HepG2 (cell line): Measurements from ENCODE around the gene HDAC4. TPM values are rescaled to one million over a fixed set of nuclear protein-coding genes. Genes with fewer than 3 reads are reported as not detected.

Experiments
- ATAC-seq: fragments of 200-7000 bp; cut with Tn5 transposase; 3 replicates; pipeline ENCODE4 v1.9.1; 2020; ENCODE audit warnings: mild to moderate bottlenecking, moderate library complexity
- BruUV-seq: library from RNA; stranded (reverse); fragments of 400-500 nt; replicated peaks from 2 replicates; lab custom pipeline; 2021; lab: Mats Ljungman, UMichigan
- CTCF ChIA-PET: fragments of 300-600 bp; formaldehyde crosslinking; extraction: SDS; loops from one replicate; lab custom pipeline; 2021; ENCODE audit warnings: low total read pairs, inconsistent platforms, low intra/inter-chr PET ratio; lab: Yijun Ruan, JAX
- POLR2A ChIA-PET: fragments of 350-600 bp; sonication (Branson Sonifier 250); formaldehyde crosslinking; loops from one replicate; lab custom pipeline; 2020; ENCODE audit warnings: antibody characterized with exemption, inconsistent platforms; lab: Yijun Ruan, JAX
- DNase-seq: peaks from one replicate; pipeline ENCODE4 v3.0.0-alpha.2; 2015; ENCODE audit warnings: low spot score
- FAIRE-seq: peaks from 3 replicates; lab custom pipeline; 2011; peaks lifted over from hg19 to GRCh38; lab: Jason Lieb, UNC
- H2AFZ ChIP-seq: one replicate; pipeline ENCODE4 v1.6.1; 2011; ENCODE audit warnings: low read length, inconsistent platforms
- H3K27ac ChIP-seq: fragments of 300-600 bp; 3 replicates; pipeline ENCODE4 v1.8.0; 2011; ENCODE audit warnings: mixed run types, mild to moderate bottlenecking, mixed read lengths, low read length, inconsistent platforms; ENCODE audit not compliant: insufficient read depth; ENCODE audit errors: extremely low read length
- H3K27me3 ChIP-seq, 2 experiments: fragments of 200-600 bp in 1 of 2; 2 replicates in 1 of 2; 3 replicates in 1 of 2; pipeline versions ENCODE4 v1.6.0 to v1.8.0; 2011; ENCODE audit warnings: low read length in 2 of 2, mild to moderate bottlenecking in 2 of 2, moderate library complexity in 2 of 2, inconsistent platforms in 1 of 2; ENCODE audit not compliant: insufficient read depth in 2 of 2, control insufficient read depth in 1 of 2
- H3K36me3 ChIP-seq, 2 experiments: fragments of 200-600 bp in 1 of 2; replicated peaks in 1 of 2; 2 replicates in 1 of 2; 3 replicates in 1 of 2; pipeline versions ENCODE4 v1.5.1 to v1.8.0; 2011; ENCODE audit warnings: low read length in 2 of 2, inconsistent platforms in 1 of 2; ENCODE audit not compliant: insufficient read depth in 2 of 2, control insufficient read depth in 1 of 2
- H3K4me1 ChIP-seq: 2 replicates; pipeline ENCODE4 v1.5.1; 2012; ENCODE audit warnings: low read length, inconsistent platforms; ENCODE audit not compliant: insufficient read depth
- H3K4me2 ChIP-seq: 2 replicates; pipeline ENCODE4 v1.6.0; 2011; ENCODE audit warnings: low read depth, low read length, inconsistent platforms
- H3K4me3 ChIP-seq, 3 experiments: fragments of 200-600 bp in 1 of 3; sonication (generic), shearing (Covaris generic) in 1 of 3; replicated peaks in 1 of 3; 2 replicates each; pipeline ENCODE4 v1.5.1; 2011 to 2016; ENCODE audit warnings: low read length in 3 of 3, inconsistent platforms in 2 of 3, low read depth in 2 of 3, mild to moderate bottlenecking in 2 of 3, control low read depth in 1 of 3, mixed read lengths in 1 of 3; ENCODE audit not compliant: insufficient read depth in 1 of 3
- H3K79me2 ChIP-seq: one replicate; pipeline ENCODE4 v1.6.1; 2011; ENCODE audit warnings: low read length, inconsistent platforms; ENCODE audit not compliant: insufficient read depth
- H3K9ac ChIP-seq: 2 replicates; pipeline ENCODE4 v1.6.0; 2011; ENCODE audit warnings: mild to moderate bottlenecking, low read depth, low read length, inconsistent platforms; ENCODE audit not compliant: insufficient read depth
- H3K9me3 ChIP-seq: 2 replicates; pipeline ENCODE4 v1.5.1; 2012; ENCODE audit warnings: mild to moderate bottlenecking, low read length
- H4K20me1 ChIP-seq: 2 replicates; pipeline ENCODE4 v1.6.0; 2011; ENCODE audit warnings: inconsistent platforms, mild to moderate bottlenecking, low read length, moderate library complexity; ENCODE audit not compliant: insufficient read depth
- GABPB1 ChIP-seq: IDR thresholded peaks from 2 replicates; pipeline ENCODE4 v1.6.1; 2016; ENCODE audit warnings: mild to moderate bottlenecking, missing genetic modification reagents, moderate library complexity, missing compliant biosample characterization
- GPN1 ChIP-seq: sonication (generic); formaldehyde crosslinking; IDR thresholded peaks from 2 replicates; pipeline ENCODE4 v1.5.1; 2020; ENCODE audit warnings: missing genetic modification reagents, borderline replicate concordance
- HCFC1 ChIP-seq: fragments of 150-350 bp; IDR thresholded peaks from 2 replicates; pipeline ENCODE4 v1.6.1; 2014; ENCODE audit warnings: low read depth, low read length
- KDM1A ChIP-seq: IDR thresholded peaks from 2 replicates; pipeline ENCODE4 v1.6.1; 2016; ENCODE audit warnings: missing compliant biosample characterization
- MEF2D ChIP-seq: sonication (generic); formaldehyde crosslinking; IDR thresholded peaks from 2 replicates; pipeline ENCODE4 v1.5.1; 2020; ENCODE audit warnings: mild to moderate bottlenecking, missing genetic modification reagents
- NCOA5 ChIP-seq: sonication (generic); formaldehyde crosslinking; IDR thresholded peaks from 2 replicates; pipeline ENCODE4 v1.4.0; 2020; ENCODE audit warnings: missing genetic modification reagents
- TGIF2 ChIP-seq: IDR thresholded peaks from 2 replicates; pipeline ENCODE4 v1.6.1; 2016; ENCODE audit warnings: control low read depth, missing compliant biosample characterization
- ZFP41 ChIP-seq: sonication (generic); formaldehyde crosslinking; IDR thresholded peaks from 2 replicates; pipeline ENCODE4 v1.4.0; 2020; ENCODE audit warnings: mild to moderate bottlenecking, missing genetic modification reagents, borderline replicate concordance
- ZNF207 ChIP-seq: fragments of 450-650 bp; IDR thresholded peaks from 2 replicates; pipeline ENCODE4 v1.6.1; 2016; ENCODE audit warnings: antibody characterized with exemption, borderline replicate concordance
- ZNF329 ChIP-seq: sonication (generic); formaldehyde crosslinking; IDR thresholded peaks from 2 replicates; pipeline ENCODE4 v1.9.0; 2021; ENCODE audit warnings: low read depth, mild to moderate bottlenecking, missing genetic modification reagents
- ZNF672 ChIP-seq: sonication (generic); formaldehyde crosslinking; IDR thresholded peaks from 2 replicates; pipeline ENCODE4 v1.8.1; 2022; ENCODE audit warnings: missing genetic modification reagents
- WGBS: methylation state at CpG from one replicate; pipeline ENCODE4 v1.1.6; 2017; ENCODE audit warnings: low lambda C conversion rate; 5-methylcytosine and 5-hydroxymethylcytosine counted together
- in situ Hi-C: cut with HindIII; loops from 2 replicates; pipeline ENCODE4 v1.10.0; 2017; ENCODE audit warnings: low pct_unique_long_range_greater_than_20kb; ENCODE audit not compliant: extremely low pct_ligation_motif_present
- intact Hi-C: fragments of 100-400 bp; cut with micrococcal nuclease; formaldehyde crosslinking; loops from one replicate; pipeline ENCODE4 v1.10.0; 2022; ENCODE audit not compliant: unreplicated experiment
- polyA plus RNA-seq, 8 experiments: library from polyadenylated mRNA; depleted of rRNA in 3 of 8; stranded (reverse) in 7 of 8; unstranded in 1 of 8; fragments of >200 nt; fragmentation: Illumina TruSeq in 4 of 8; extraction: Trizol in 4 of 8; gene quantifications; 2 replicates each; pipeline versions ENCODE4 v1.2.1 to v1.2.3, GENCODE V29; 2011 to 2016; ENCODE audit warnings: low read depth in 4 of 8, missing spikeins in 1 of 8, mixed read lengths in 1 of 8; ENCODE audit not compliant: insufficient read depth in 1 of 8
- total RNA-seq, 5 experiments: library from RNA; depleted of rRNA; stranded (reverse); fragments of >200 nt; fragmentation: Illumina TruSeq; extraction: Trizol; gene quantifications; 2 replicates each; pipeline ENCODE4 v1.2.3, GENCODE V29; 2016; ENCODE audit warnings: low read depth in 1 of 5
- TF ChIP-seq, protein P1 (sequence below): sonication (generic); formaldehyde crosslinking; IDR thresholded peaks from 2 replicates; pipeline ENCODE4 v1.4.0; 2020; ENCODE audit warnings: missing genetic modification reagents
- TF ChIP-seq, protein P2 (sequence below): sonication (generic); formaldehyde crosslinking; IDR thresholded peaks from 2 replicates; pipeline ENCODE4 v1.8.1; 2023; ENCODE audit warnings: mild to moderate bottlenecking, inconsistent platforms, moderate library complexity, missing genetic modification reagents, borderline replicate concordance
- TF ChIP-seq, protein P3 (sequence below): IDR thresholded peaks from 2 replicates; pipeline ENCODE4 v1.6.1; 2016
- TF ChIP-seq, protein P4 (sequence below): sonication (generic); formaldehyde crosslinking; IDR thresholded peaks from 2 replicates; pipeline ENCODE4 v1.4.0; 2020; ENCODE audit warnings: missing genetic modification reagents
- TF ChIP-seq, protein P5 (sequence below): IDR thresholded peaks from 2 replicates; pipeline ENCODE4 v1.6.1; 2016; ENCODE audit warnings: missing genetic modification reagents, missing compliant biosample characterization

HDAC4 gene
- total and polyA plus RNA-seq, 2 of the 13 experiments (the other 11 are each of a cell fraction or from before 2014, with no cell fraction given), result 10.1 to 11.5 TPM

DNA sequence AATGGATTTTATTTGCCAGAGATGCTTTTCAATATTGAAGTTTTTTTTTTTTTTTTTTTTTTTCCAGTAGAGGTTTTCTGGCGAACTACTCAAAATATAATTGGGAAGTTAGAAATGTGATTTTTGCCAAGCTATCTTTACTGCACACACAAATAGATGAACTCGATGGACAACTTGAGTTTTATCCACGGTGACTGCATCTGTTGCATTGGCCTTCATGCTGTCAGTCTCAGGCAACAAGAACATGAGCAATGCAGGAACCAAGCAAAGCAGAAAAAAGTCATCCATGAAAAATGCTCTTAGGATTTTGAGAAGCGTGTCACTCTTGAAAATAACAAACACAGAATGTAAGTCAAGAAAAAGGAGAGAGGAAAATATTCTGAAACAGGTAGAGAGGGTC is 22.7 kb upstream of the HDAC4 start (continued):
- TF ChIP-seq, protein P1, sequence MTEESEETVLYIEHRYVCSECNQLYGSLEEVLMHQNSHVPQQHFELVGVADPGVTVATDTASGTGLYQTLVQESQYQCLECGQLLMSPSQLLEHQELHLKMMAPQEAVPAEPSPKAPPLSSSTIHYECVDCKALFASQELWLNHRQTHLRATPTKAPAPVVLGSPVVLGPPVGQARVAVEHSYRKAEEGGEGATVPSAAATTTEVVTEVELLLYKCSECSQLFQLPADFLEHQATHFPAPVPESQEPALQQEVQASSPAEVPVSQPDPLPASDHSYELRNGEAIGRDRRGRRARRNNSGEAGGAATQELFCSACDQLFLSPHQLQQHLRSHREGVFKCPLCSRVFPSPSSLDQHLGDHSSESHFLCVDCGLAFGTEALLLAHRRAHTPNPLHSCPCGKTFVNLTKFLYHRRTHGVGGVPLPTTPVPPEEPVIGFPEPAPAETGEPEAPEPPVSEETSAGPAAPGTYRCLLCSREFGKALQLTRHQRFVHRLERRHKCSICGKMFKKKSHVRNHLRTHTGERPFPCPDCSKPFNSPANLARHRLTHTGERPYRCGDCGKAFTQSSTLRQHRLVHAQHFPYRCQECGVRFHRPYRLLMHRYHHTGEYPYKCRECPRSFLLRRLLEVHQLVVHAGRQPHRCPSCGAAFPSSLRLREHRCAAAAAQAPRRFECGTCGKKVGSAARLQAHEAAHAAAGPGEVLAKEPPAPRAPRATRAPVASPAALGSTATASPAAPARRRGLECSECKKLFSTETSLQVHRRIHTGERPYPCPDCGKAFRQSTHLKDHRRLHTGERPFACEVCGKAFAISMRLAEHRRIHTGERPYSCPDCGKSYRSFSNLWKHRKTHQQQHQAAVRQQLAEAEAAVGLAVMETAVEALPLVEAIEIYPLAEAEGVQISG (CRISPR knock-in tag), result no peak
- no peak for TF ChIP-seq NCOA5 (CRISPR knock-in tag)
- TF ChIP-seq, protein P2, sequence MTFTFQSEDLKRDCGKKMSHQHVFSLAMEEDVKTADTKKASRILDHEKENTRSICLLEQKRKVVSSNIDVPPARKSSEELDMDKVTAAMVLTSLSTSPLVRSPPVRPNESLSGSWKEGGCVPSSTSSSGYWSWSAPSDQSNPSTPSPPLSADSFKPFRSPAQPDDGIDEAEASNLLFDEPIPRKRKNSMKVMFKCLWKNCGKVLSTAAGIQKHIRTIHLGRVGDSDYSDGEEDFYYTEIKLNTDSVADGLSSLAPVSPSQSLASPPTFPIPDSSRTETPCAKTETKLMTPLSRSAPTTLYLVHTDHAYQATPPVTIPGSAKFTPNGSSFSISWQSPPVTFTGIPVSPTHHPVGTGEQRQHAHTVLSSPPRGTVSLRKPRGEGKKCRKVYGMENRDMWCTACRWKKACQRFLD, result no peak
- no peak for TF ChIP-seq ZNF207
- TF ChIP-seq MEF2D, result no peak
- no peak for TF ChIP-seq ZNF329 (CRISPR knock-in tag)
- no peak for TF ChIP-seq TGIF2
- no peak for TF ChIP-seq GPN1 (CRISPR knock-in tag)

DNA sequence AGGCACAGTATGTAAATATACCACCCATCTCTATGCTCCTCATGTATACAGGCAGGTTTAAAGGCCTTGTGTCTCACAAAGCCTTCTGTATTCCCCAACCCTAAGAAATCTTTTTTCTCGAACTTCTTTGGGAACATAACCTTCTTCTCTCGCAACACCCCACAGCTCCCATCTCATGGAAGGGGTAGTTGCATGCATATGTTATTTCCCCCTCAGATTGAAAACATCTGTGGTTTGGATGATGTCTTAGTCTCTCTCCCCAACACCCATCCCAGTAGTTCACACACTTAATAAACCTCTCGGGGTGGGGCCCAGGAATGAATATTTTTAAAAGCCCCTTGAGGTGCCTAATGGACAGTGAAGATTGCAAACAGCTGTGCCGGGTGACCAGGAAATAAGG is 21.0 kb upstream of the HDAC4 start:
- no peak overlapping the region for H3K4me3 ChIP-seq
- H2AFZ ChIP-seq, result no peak overlapping the region
- ATAC-seq (no peak), DNase-seq (no peak), FAIRE-seq (no peak)
- H4K20me1 ChIP-seq, result no peaks in the 10 kb centered on the region
- H3K9ac ChIP-seq, result no peak overlapping the region
- no peak overlapping the region for H3K4me2 ChIP-seq
- ChIA-PET CTCF (no interaction called here), POLR2A (no interaction called here)
- H3K27ac ChIP-seq, result no peak overlapping the region
- peaks cover 1 to 50% of the 10 kb centered on the region in 2 experiments; a peak in 4 of 5 replicates for H3K27me3 ChIP-seq
- H3K9me3 ChIP-seq, result no peaks in the 10 kb centered on the region
- 10% methylated on average over 4 of the region's 4 CpGs for WGBS
- intact Hi-C loops (no loop called here), in situ Hi-C loops (no loop called here)
- BruUV-seq, result no TSS peak
- H3K4me1 ChIP-seq, result no peaks in the 10 kb centered on the region
- no peaks in the 10 kb centered on the region for H3K36me3 ChIP-seq
- no peaks in the 10 kb centered on the region for H3K79me2 ChIP-seq
- TF ChIP-seq HCFC1, result no peak
- no peak for TF ChIP-seq ZFP41
- TF ChIP-seq KDM1A (CRISPR knock-in tag), result no peak
- TF ChIP-seq, protein P3, sequence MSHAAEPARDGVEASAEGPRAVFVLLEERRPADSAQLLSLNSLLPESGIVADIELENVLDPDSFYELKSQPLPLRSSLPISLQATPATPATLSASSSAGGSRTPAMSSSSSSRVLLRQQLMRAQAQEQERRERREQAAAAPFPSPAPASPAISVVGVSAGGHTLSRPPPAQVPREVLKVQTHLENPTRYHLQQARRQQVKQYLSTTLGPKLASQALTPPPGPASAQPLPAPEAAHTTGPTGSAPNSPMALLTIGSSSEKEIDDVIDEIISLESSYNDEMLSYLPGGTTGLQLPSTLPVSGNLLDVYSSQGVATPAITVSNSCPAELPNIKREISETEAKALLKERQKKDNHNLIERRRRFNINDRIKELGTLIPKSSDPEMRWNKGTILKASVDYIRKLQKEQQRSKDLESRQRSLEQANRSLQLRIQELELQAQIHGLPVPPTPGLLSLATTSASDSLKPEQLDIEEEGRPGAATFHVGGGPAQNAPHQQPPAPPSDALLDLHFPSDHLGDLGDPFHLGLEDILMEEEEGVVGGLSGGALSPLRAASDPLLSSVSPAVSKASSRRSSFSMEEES, result no peak
- TF ChIP-seq ZNF672 (CRISPR knock-in tag), result no peak
- TF ChIP-seq, protein P4, sequence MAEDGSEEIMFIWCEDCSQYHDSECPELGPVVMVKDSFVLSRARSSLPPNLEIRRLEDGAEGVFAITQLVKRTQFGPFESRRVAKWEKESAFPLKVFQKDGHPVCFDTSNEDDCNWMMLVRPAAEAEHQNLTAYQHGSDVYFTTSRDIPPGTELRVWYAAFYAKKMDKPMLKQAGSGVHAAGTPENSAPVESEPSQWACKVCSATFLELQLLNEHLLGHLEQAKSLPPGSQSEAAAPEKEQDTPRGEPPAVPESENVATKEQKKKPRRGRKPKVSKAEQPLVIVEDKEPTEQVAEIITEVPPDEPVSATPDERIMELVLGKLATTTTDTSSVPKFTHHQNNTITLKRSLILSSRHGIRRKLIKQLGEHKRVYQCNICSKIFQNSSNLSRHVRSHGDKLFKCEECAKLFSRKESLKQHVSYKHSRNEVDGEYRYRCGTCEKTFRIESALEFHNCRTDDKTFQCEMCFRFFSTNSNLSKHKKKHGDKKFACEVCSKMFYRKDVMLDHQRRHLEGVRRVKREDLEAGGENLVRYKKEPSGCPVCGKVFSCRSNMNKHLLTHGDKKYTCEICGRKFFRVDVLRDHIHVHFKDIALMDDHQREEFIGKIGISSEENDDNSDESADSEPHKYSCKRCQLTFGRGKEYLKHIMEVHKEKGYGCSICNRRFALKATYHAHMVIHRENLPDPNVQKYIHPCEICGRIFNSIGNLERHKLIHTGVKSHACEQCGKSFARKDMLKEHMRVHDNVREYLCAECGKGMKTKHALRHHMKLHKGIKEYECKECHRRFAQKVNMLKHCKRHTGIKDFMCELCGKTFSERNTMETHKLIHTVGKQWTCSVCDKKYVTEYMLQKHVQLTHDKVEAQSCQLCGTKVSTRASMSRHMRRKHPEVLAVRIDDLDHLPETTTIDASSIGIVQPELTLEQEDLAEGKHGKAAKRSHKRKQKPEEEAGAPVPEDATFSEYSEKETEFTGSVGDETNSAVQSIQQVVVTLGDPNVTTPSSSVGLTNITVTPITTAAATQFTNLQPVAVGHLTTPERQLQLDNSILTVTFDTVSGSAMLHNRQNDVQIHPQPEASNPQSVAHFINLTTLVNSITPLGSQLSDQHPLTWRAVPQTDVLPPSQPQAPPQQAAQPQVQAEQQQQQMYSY (CRISPR knock-in tag), result no peak
- TF ChIP-seq, protein P5, sequence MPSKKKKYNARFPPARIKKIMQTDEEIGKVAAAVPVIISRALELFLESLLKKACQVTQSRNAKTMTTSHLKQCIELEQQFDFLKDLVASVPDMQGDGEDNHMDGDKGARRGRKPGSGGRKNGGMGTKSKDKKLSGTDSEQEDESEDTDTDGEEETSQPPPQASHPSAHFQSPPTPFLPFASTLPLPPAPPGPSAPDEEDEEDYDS, result no peak
- no peak for TF ChIP-seq GABPB1 (CRISPR knock-in tag)
